GM12873 (cell line): Measurements from ENCODE around the gene CALD1.

Source experiments
- TF ChIP-seq, protein P1 (sequence below): IDR thresholded peaks from 2 replicates; pipeline ENCODE4 v1.5.1; 2012; ENCODE audit warnings: low read depth, mild to moderate bottlenecking, moderate library complexity, low read length, control low read depth; ENCODE audit not compliant: insufficient read depth; ENCODE audit errors: missing control alignments

The CALD1 gene

GRCh38 chr7:134778941-134779740 lies at the start of gene CALD1:
Gene CALD1 (plus strand): TSS chr7:134779634. CDS start chr7:134867734, 88,100 bp downstream.
- TF ChIP-seq, protein P1, sequence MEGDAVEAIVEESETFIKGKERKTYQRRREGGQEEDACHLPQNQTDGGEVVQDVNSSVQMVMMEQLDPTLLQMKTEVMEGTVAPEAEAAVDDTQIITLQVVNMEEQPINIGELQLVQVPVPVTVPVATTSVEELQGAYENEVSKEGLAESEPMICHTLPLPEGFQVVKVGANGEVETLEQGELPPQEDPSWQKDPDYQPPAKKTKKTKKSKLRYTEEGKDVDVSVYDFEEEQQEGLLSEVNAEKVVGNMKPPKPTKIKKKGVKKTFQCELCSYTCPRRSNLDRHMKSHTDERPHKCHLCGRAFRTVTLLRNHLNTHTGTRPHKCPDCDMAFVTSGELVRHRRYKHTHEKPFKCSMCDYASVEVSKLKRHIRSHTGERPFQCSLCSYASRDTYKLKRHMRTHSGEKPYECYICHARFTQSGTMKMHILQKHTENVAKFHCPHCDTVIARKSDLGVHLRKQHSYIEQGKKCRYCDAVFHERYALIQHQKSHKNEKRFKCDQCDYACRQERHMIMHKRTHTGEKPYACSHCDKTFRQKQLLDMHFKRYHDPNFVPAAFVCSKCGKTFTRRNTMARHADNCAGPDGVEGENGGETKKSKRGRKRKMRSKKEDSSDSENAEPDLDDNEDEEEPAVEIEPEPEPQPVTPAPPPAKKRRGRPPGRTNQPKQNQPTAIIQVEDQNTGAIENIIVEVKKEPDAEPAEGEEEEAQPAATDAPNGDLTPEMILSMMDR: no peak

GRCh38 chr7:134729895-134730294 lies 49.5 kb upstream of the CALD1 start:
- TF ChIP-seq, protein P1: no peak

GRCh38 chr7:134730411-134730829 lies 49.0 kb upstream of the CALD1 start:
- TF ChIP-seq, protein P1: no peak

GRCh38 chr7:134731616-134732015 lies 47.8 kb upstream of the CALD1 start:
- TF ChIP-seq, protein P1: no peak

DNA sequence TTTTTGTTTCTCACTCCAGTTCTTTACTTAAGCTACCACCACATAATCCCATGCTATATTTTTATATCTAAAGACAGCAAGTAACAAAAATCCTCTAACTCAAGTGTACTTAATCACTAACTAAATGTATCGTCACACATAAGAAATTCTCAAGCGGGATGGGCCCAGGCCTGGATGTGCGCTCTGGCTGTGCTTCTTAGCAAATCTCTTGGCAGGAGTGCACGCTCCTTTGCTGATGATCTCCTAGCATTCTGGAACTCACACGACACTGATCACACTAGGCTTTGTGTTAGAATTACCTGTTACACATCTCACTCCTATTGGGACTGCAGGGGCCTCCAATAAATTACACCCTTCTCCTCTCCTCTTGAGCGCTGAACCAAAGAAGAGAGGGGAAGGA lies 46.7 kb upstream of the CALD1 start:
- TF ChIP-seq, protein P1: no peak

GRCh38 chr7:134736381-134736780 lies 43.1 kb upstream of the CALD1 start:
- TF ChIP-seq, protein P1: no peak

GRCh38 chr7:134737566-134738345 lies 41.7 kb upstream of the CALD1 start:
- TF ChIP-seq, protein P1: no peak
